H1 (cell line): Measurements from ENCODE around the gene FLCN. TPM values are rescaled to one million over a fixed set of nuclear protein-coding genes. Genes with fewer than 3 reads are reported as not detected.

Source experiments
- CTCF ChIA-PET: fragments of 300-600 bp; sonication (Branson Sonifier 250); formaldehyde crosslinking; loops from one replicate; lab custom pipeline; 2021; ENCODE audit not compliant: partially characterized antibody; lab: Charles Lee
- POLR2A ChIA-PET: fragments of 300-600 bp; sonication (Branson Sonifier 250); formaldehyde crosslinking; loops from one replicate; lab custom pipeline; 2021; ENCODE audit warnings: inconsistent platforms; ENCODE audit not compliant: partially characterized antibody; lab: Charles Lee
- DNase-seq, 2 experiments: peaks; one replicate each; pipeline versions ENCODE4 v3.0.0 to v3.0.0-alpha.2; 2010 to 2022; ENCODE audit warnings: low spot score in 2 of 2, low read depth in 1 of 2, mixed read lengths in 1 of 2
- FAIRE-seq: peaks from 2 replicates; lab custom pipeline; 2011; peaks lifted over from hg19 to GRCh38; lab: Jason Lieb, UNC
- H2AFZ ChIP-seq: 2 replicates; pipeline ENCODE4 v1.8.1; 2012; ENCODE audit warnings: low read length, inconsistent platforms
- H2AK5ac ChIP-seq: 2 replicates; pipeline ENCODE4 v1.6.1; 2013; ENCODE audit warnings: low read depth, low read length
- H2BK120ac ChIP-seq: replicated peaks from 2 replicates; pipeline ENCODE3; 2013; ENCODE audit warnings: low read depth, low read length, inconsistent platforms
- H2BK12ac ChIP-seq: 2 replicates; pipeline ENCODE4 v1.6.1; 2013; ENCODE audit warnings: low read depth, low read length
- H2BK15ac ChIP-seq: 2 replicates; pipeline ENCODE4 v1.6.1; 2013; ENCODE audit warnings: low read length
- H2BK20ac ChIP-seq: 2 replicates; pipeline ENCODE4 v1.6.1; 2013; ENCODE audit warnings: low read length
- H2BK5ac ChIP-seq: 2 replicates; pipeline ENCODE4 v1.6.1; 2013; ENCODE audit warnings: low read depth, low read length
- H3K14ac ChIP-seq: 2 replicates; pipeline ENCODE4 v1.6.1; 2013; ENCODE audit warnings: inconsistent platforms; ENCODE audit not compliant: insufficient read length
- H3K18ac ChIP-seq: 2 replicates; pipeline ENCODE4 v1.6.1; 2013; ENCODE audit warnings: low read length; ENCODE audit errors: extremely low read depth
- H3K23ac ChIP-seq: 2 replicates; pipeline ENCODE4 v1.6.1; 2013; ENCODE audit warnings: inconsistent platforms; ENCODE audit not compliant: insufficient read length
- H3K23me2 ChIP-seq: 2 replicates; pipeline ENCODE4 v1.6.1; 2013; ENCODE audit warnings: low read depth, low read length
- H3K27ac ChIP-seq: 2 replicates; pipeline ENCODE4 v1.6.1; 2011; ENCODE audit warnings: low read depth, low read length, inconsistent platforms
- H3K27me3 ChIP-seq, 4 experiments: replicated peaks in 1 of 4; 1 replicate in 1 of 4; 2 replicates in 3 of 4; pipeline versions ENCODE4 v1.6.1 to v1.8.1; 2011 to 2013; ENCODE audit warnings: low read length in 3 of 4, mild to moderate bottlenecking in 3 of 4, inconsistent platforms in 2 of 4, mixed read lengths in 2 of 4, moderate library complexity in 1 of 4; ENCODE audit not compliant: control insufficient read depth in 3 of 4, insufficient read depth in 3 of 4; ENCODE audit errors: extremely low read depth in 1 of 4
- H3K36me3 ChIP-seq, 4 experiments: 2 replicates each; pipeline versions ENCODE4 v1.6.1 to v1.8.1; 2011 to 2013; ENCODE audit warnings: mild to moderate bottlenecking in 4 of 4, low read length in 3 of 4, moderate library complexity in 2 of 4, control low read depth in 1 of 4, inconsistent platforms in 1 of 4; ENCODE audit not compliant: insufficient read depth in 4 of 4, control insufficient read depth in 2 of 4
- H3K4ac ChIP-seq: replicated peaks from 2 replicates; pipeline ENCODE3; 2013; ENCODE audit warnings: low read length, low read depth, mixed read lengths, inconsistent platforms; ENCODE audit not compliant: insufficient read length
- H3K4me1 ChIP-seq, 4 experiments: replicated peaks in 1 of 4; 1 replicate in 1 of 4; 2 replicates in 3 of 4; pipeline versions ENCODE4 v1.6.1 to v1.8.1; 2011 to 2013; ENCODE audit warnings: low read length in 3 of 4, inconsistent platforms in 2 of 4, mixed read lengths in 1 of 4; ENCODE audit not compliant: insufficient read depth in 4 of 4, control insufficient read depth in 3 of 4
- H3K4me2 ChIP-seq, 2 experiments: 2 replicates each; pipeline versions ENCODE4 v1.6.1 to v1.8.1; 2011 to 2013; ENCODE audit warnings: low read depth in 2 of 2, low read length in 2 of 2, control low read depth in 1 of 2, inconsistent platforms in 1 of 2, mild to moderate bottlenecking in 1 of 2; ENCODE audit not compliant: insufficient read depth in 1 of 2
- H3K4me3 ChIP-seq, 4 experiments: fragments of 200-600, 300-600 bp in 1 of 4; sonication (generic), shearing (Covaris generic), sonication (Bioruptor Twin) in 1 of 4; 2 replicates each; pipeline versions ENCODE4 v1.5.1 to v1.8.1; 2011 to 2016; ENCODE audit warnings: low read length in 4 of 4, low read depth in 3 of 4, control low read depth in 2 of 4, inconsistent platforms in 2 of 4, mild to moderate bottlenecking in 2 of 4, mixed read lengths in 1 of 4, moderate library complexity in 1 of 4; ENCODE audit not compliant: insufficient read depth in 2 of 4; ENCODE audit errors: extremely low read depth in 1 of 4
- H3K56ac ChIP-seq: replicated peaks from 2 replicates; pipeline ENCODE3; 2013; ENCODE audit warnings: low read depth, mild to moderate bottlenecking, mixed read lengths, low read length, inconsistent platforms; ENCODE audit not compliant: insufficient read length
- H3K79me1 ChIP-seq: 2 replicates; pipeline ENCODE4 v1.6.1; 2013; ENCODE audit warnings: low read depth, low read length, control low read depth
- H3K79me2 ChIP-seq, 2 experiments: 2 replicates each; pipeline versions ENCODE4 v1.6.1 to v1.8.1; 2012 to 2013; ENCODE audit warnings: low read length in 2 of 2, mild to moderate bottlenecking in 2 of 2, inconsistent platforms in 1 of 2; ENCODE audit not compliant: insufficient read depth in 2 of 2, control insufficient read depth in 1 of 2
- H3K9ac ChIP-seq, 4 experiments: replicated peaks in 1 of 4; 1 replicate in 1 of 4; 2 replicates in 3 of 4; pipeline versions ENCODE4 v1.6.1 to v1.8.1; 2011 to 2013; ENCODE audit warnings: low read depth in 3 of 4, low read length in 3 of 4, control low read depth in 2 of 4, mild to moderate bottlenecking in 2 of 4, moderate library complexity in 2 of 4, inconsistent platforms in 1 of 4; ENCODE audit errors: extremely low read depth in 1 of 4
- H3K9me3 ChIP-seq, 2 experiments: 2 replicates each; pipeline versions ENCODE4 v1.6.1 to v1.8.1; 2012 to 2013; ENCODE audit warnings: mild to moderate bottlenecking in 2 of 2, moderate library complexity in 2 of 2, control low read depth in 1 of 2, inconsistent platforms in 1 of 2, low read depth in 1 of 2, low read length in 1 of 2, mixed read lengths in 1 of 2; ENCODE audit not compliant: insufficient read depth in 2 of 2
- H4K20me1 ChIP-seq, 2 experiments: replicated peaks in 1 of 2; 2 replicates each; pipeline versions ENCODE3 to v1.8.1; 2011 to 2013; ENCODE audit warnings: inconsistent platforms in 2 of 2, low read length in 2 of 2, mild to moderate bottlenecking in 1 of 2; ENCODE audit not compliant: insufficient read depth in 2 of 2, control insufficient read depth in 1 of 2
- H4K5ac ChIP-seq: 2 replicates; pipeline ENCODE4 v1.6.1; 2013; ENCODE audit warnings: low read length, low read depth, mixed read lengths, inconsistent platforms; ENCODE audit not compliant: insufficient read length
- H4K8ac ChIP-seq: 2 replicates; pipeline ENCODE4 v1.8.0; 2013; ENCODE audit warnings: mild to moderate bottlenecking, moderate library complexity, low read length, inconsistent platforms; ENCODE audit not compliant: insufficient read depth; ENCODE audit errors: extremely low read depth
- H4K91ac ChIP-seq: replicated peaks from 2 replicates; pipeline ENCODE3; 2013; ENCODE audit warnings: low read length, mixed read lengths, inconsistent platforms; ENCODE audit not compliant: insufficient read length
- CHD2 ChIP-seq: IDR thresholded peaks from 2 replicates; pipeline ENCODE4 v1.6.1; 2012; ENCODE audit warnings: low read length, improper control_type of control experiment
- JUN ChIP-seq: IDR thresholded peaks from 2 replicates; pipeline ENCODE4 v1.6.1; 2011; ENCODE audit warnings: low read depth, mild to moderate bottlenecking, improper control_type of control experiment, low read length
- RXRA ChIP-seq: IDR thresholded peaks from 2 replicates; pipeline ENCODE4 v1.6.1; 2011; ENCODE audit warnings: low read depth, mild to moderate bottlenecking, low read length, moderate library complexity; ENCODE audit not compliant: insufficient read depth
- WGBS, 2 experiments: shearing (Covaris generic) in 1 of 2; methylation state at CpG; one replicate each; pipeline versions ENCODE4 v1.1.6 to v1.1.7; 2013 to 2015; ENCODE audit warnings: low lambda C conversion rate in 2 of 2, mixed read lengths in 2 of 2, inconsistent platforms in 1 of 2, low coverage in 1 of 2, missing lambda C conversion rate in 1 of 2; ENCODE audit not compliant: insufficient replicate concordance in 2 of 2, insufficient coverage in 1 of 2, insufficient read length in 1 of 2; ENCODE audit errors: extremely low coverage in 1 of 2, missing lambda C conversion rate in 1 of 2; 5-methylcytosine and 5-hydroxymethylcytosine counted together
- polyA plus RNA-seq, 7 experiments: library from polyadenylated mRNA; depleted of rRNA in 3 of 7; stranded (reverse) in 5 of 7; unstranded in 2 of 7; fragments of >200 nt in 5 of 7; fragments of 200-250 nt in 2 of 7; gene quantifications; 1 replicate in 5 of 7; 2 replicates in 1 of 7; 4 replicates in 1 of 7; pipeline versions ENCODE4 v1.2.1 to v1.2.3, GENCODE V29; 2011 to 2013; ENCODE audit warnings: missing spikeins in 2 of 7, mixed read lengths in 2 of 7
- total RNA-seq: library from RNA; stranded (reverse); fragmentation: NEBNext Ultra II Directional; extraction: Animal tissue kit (Norgen Biotek cat#: 25700); gene quantifications from 2 replicates; pipeline ENCODE4 v1.2.1, GENCODE V29; 2021

The FLCN gene
- total and polyA plus RNA-seq, 2 of the 8 experiments (the other 6 are each of a cell fraction or from before 2014, with no cell fraction given), result 15.6 to 34.6 TPM

DNA sequence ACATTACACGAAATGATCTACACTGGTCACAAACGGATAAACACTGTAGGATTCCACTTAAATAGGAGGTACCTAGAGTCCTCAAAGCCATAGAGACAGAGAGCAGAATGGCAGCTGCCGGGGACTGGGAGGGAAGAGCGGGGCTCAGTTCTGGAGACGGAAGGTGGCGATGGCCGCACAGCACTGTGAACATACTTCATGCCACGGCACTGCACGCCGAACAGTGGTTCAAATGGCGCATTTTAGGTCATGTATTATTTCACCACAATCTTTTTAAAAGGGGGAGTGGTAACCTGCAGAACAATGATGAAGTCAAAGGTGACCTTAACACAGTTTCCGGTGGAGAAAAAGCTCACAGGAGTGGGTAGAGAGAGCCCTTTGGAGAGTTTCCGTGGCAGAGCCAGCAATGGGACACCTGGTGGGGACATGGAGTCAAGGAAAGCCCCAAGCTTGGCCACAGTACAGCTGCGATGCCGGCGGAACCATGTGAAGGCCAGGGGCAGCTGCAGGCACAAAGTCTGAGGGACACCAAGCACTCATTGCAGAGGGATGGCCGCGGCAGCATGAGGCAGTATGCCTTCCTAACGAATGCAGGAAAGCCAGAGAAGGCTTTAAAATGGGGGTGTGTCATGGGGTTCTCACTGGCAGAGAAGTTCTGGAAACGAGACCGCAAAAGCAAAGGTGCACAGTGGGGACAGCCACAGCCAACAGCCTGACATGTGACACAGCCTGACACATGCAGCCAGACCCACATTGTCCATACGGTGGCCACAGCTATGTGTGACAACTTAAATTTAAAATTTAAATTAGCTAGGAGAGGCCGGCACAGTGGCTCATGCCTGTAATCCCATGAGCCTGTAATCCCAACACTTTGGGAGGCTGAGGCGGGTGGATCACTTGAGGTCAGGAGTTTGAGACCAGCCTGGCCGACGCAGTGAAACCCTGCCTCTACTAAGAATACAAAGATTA lies 7.3 kb downstream of the FLCN start:
- Histone ChIP-seq H4K5ac (no peak overlapping the region), H3K4me3 (no peak overlapping the region), H3K18ac (no peak overlapping the region), H2BK120ac (no peak overlapping the region), H3K27ac (no peak overlapping the region), H3K79me2 (peaks cover 0 to 15% of the 10 kb centered on the region in 2 experiments; a peak in 2 of 4 replicates), H3K4me1 (no peaks in the 10 kb centered on the region), H3K23me2 (no peaks in the 10 kb centered on the region), H3K27me3 (no peaks in the 10 kb centered on the region; a peak in 1 of 7 replicates), H3K14ac (no peak overlapping the region), H3K23ac (no peak overlapping the region), H2AFZ (no peak overlapping the region), H2BK15ac (no peak overlapping the region), H3K4me2 (no peak overlapping the region), H4K20me1 (peaks cover 9 to 11% of the 10 kb centered on the region in 2 experiments), H3K79me1 (no peaks in the 10 kb centered on the region; the same call in 1 of the 2 replicates), H3K9ac (no peak overlapping the region), H2BK12ac (no peak overlapping the region), H2BK20ac (no peak overlapping the region), H4K91ac (no peak overlapping the region), H3K36me3 (peaks cover 17 to 71% (median 54%) of the 10 kb centered on the region in 4 experiments; a peak in 7 of 8 replicates), H3K9me3 (no peaks in the 10 kb centered on the region), H2AK5ac (no peak overlapping the region), H4K8ac (no peak overlapping the region), H3K56ac (no peak overlapping the region), H3K4ac (no peak overlapping the region), H2BK5ac (no peak overlapping the region)
- WGBS, 2 experiments, result 95% methylated on average over 26 of the region's 26 CpGs; no CpG with 5 or more reads in 1 of the 2 experiments
- POLR2A ChIA-PET, result interaction anchor here (0.7 to 1.2 kb wide), 5 partner anchors 12 to 1054 kb away, joined by 3 to 4 read pairs (median 3); no protein-coding TSS in a partner anchor
- no peak for TF ChIP-seq RXRA
- TF ChIP-seq JUN, result no peak
- TF ChIP-seq CHD2, result no peak
- CTCF ChIA-PET, result interaction anchor here (0.6 to 1.2 kb wide), 3 partner anchors 9 to 35 kb away, joined by 3 to 4 read pairs (median 4); no protein-coding TSS in a partner anchor
- DNase-seq (no peak), FAIRE-seq (no peak)
